IPS-NIHi11 (cell line): Measurements from ENCODE around the gene STAB1.

ENCODE experiments used
- DNase-seq: peaks from one replicate; pipeline ENCODE4 v3.0.0; 2012; ENCODE audit warnings: mixed read lengths, low spot score

STAB1 gene

GRCh38 chr3:52494886-52495495 lies at the start of gene STAB1:
TSS of gene STAB1 (plus strand) at chr3:52495338. CDS start at chr3:52495414, 76 bp downstream.
- DNase-seq, result peak; percentile 57

- DNase-seq, result no peak
Observed at GRCh38 chr3:52446042-52446441, 49.1 kb upstream of the STAB1 start.

- peak; percentile 79 for DNase-seq
Observed at GRCh38 chr3:52446631-52447511, 48.3 kb upstream of the STAB1 start.

- no peak for DNase-seq
Observed at GRCh38 chr3:52447512-52448355, 47.4 kb upstream of the STAB1 start.

- DNase-seq, result no peak
Observed at GRCh38 chr3:52450489-52451236, 44.5 kb upstream of the STAB1 start.

GRCh38 chr3:52451237-52452083 lies 43.7 kb upstream of the STAB1 start:
- no peak for DNase-seq

- DNase-seq, result no peak
Observed at GRCh38 chr3:52452126-52452525, 43.0 kb upstream of the STAB1 start.

GRCh38 chr3:52452570-52453221 lies 42.4 kb upstream of the STAB1 start:
- no peak for DNase-seq

- peak; percentile 79 for DNase-seq
Observed at GRCh38 chr3:52453496-52454249, 41.5 kb upstream of the STAB1 start, which contains the start of gene TNNC1. TSS of gene TNNC1 (minus strand) at chr3:52454041. CDS start at chr3:52454015, 26 bp downstream.

GRCh38 chr3:52454250-52454937 lies 40.7 kb upstream of the STAB1 start:
- no peak for DNase-seq

- no peak for DNase-seq
Observed at GRCh38 chr3:52454938-52455282, 40.2 kb upstream of the STAB1 start.

- DNase-seq, result peak; percentile 98
Observed at GRCh38 chr3:52455283-52456168, 39.6 kb upstream of the STAB1 start, which contains the start of gene NISCH. TSS of gene NISCH (plus strand) at chr3:52455604. CDS start at chr3:52455642, 38 bp downstream.

GRCh38 chr3:52456169-52456799 lies 38.9 kb upstream of the STAB1 start:
- peak; percentile 65 for DNase-seq

GRCh38 chr3:52456800-52457183 lies 38.3 kb upstream of the STAB1 start:
- no peak for DNase-seq

- no peak for DNase-seq
Observed at GRCh38 chr3:52458031-52458760, 36.9 kb upstream of the STAB1 start.

GRCh38 chr3:52458770-52459545 lies 36.2 kb upstream of the STAB1 start:
- DNase-seq, result no peak
